Dermis blood vessel endothelial cell (primary cell): ENCODE data around the gene PRSS35. TPM values are rescaled to one million over a fixed set of nuclear protein-coding genes. Genes with fewer than 3 reads are reported as not detected.
A peak's percentile ranks its signal among the peaks of the same experiment; 100 is the strongest.
"Not testable (repeated sequence)": the region's sequence is repeated elsewhere in the genome, so short reads cannot be mapped to it uniquely, and the experiment has no call there.

Source experiments
- DNase-seq: peaks from one replicate; pipeline ENCODE4 v3.0.0; 2010
- total RNA-seq: library from RNA; depleted of rRNA; stranded (reverse); fragments of >200 nt; gene quantifications from 2 replicates; pipeline ENCODE4 v1.2.3, GENCODE V29; 2014

PRSS35 gene, protein sequence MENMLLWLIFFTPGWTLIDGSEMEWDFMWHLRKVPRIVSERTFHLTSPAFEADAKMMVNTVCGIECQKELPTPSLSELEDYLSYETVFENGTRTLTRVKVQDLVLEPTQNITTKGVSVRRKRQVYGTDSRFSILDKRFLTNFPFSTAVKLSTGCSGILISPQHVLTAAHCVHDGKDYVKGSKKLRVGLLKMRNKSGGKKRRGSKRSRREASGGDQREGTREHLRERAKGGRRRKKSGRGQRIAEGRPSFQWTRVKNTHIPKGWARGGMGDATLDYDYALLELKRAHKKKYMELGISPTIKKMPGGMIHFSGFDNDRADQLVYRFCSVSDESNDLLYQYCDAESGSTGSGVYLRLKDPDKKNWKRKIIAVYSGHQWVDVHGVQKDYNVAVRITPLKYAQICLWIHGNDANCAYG
- not detected in 2 replicates for total RNA-seq

DNA sequence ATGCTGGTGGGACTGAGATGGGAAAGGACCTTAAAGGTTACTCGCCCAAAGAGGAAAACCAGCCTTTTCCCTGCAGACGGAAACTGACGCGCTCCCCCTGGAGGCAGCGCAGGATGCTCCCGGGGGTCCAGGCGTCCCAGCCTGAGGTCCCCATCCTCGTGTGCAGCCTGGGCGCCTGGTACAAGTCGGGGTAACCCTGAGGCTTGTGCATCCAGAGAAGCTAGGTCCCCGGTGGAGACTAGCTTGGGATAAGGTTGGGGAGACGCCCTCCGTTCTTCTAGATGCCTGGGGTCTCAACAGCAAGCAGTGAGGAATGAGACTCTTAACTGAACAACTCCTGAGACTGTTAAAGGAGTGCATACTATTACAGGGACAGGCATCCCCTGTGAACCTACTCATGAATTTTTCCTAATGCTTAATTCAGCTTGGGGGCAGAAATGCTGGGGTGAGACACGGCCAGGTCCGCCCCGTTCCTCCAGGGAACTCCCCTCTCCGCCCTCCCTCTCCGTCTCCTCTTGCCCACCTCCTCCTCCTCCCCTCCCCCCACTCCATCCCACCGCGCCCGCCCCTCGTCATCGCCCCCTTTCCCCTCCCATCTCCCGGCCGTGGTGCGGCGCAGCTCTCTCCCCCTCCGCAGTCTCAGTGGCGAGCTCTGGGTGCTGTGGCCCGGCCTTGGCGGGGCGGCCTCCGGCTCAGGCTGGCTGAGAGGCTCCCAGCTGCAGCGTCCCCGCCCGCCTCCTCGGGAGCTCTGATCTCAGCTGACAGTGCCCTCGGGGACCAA is at the start of gene PRSS35:
Gene PRSS35 (plus strand): TSS at position 634 of the 781 bp plus-strand sequence. CDS start 10,908 bp downstream, outside the sequence.
- peak; percentile 71 for DNase-seq

DNA sequence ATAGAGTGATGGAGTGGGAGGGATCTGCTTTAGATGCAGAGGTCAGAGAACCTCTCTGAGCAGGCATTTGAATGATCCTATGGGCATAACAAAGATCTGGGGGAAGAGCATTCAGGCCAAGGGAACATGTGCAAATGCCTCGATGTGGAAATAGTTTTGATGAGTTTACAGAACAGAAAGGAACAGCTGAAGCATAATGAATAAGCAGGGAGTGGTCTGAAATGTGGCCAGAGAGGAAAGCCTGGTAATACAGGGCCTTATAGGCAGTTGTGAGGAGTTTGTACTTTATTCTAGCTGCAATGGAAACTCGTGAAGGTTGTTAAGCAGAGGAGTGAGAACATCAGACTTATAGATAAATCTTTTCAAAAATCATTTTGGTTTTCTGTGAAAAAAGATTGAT is 48.4 kb upstream of the PRSS35 start:
- no peak for DNase-seq

DNA sequence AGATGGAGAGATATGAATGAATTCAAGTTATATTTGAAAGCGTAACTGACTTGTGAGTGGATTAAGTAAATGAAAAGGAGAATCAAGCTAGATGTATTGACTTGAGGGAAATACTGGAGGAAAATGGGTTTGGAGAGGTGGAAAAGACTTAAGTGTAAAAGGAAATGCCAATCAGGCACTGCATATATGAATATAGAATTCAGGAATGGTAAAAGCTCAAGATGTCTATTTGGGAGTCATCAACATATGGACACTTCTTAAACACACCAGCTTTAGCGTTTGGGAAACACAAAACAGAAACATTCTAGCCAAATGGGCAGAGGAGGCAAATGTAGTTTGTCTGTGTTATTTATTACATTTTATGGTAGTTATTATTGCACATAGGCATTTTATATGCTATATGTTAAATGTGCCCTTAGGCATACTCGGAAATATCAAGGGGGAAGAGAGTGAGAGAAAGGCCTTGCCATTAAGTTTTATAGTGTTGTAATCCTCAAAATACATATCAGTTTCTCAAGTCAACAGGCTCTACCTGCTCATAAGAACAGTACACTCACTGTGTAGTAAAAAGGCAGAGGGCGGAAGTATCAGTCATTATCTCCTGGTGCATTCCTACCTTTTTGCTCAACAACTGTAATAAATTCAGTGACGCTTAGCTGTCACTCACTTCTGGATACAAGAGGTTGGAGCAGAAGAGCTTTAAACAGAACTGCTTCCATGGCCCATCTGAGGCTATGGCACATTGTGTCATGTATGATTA is 47.8 kb upstream of the PRSS35 start:
- no peak for DNase-seq

DNA sequence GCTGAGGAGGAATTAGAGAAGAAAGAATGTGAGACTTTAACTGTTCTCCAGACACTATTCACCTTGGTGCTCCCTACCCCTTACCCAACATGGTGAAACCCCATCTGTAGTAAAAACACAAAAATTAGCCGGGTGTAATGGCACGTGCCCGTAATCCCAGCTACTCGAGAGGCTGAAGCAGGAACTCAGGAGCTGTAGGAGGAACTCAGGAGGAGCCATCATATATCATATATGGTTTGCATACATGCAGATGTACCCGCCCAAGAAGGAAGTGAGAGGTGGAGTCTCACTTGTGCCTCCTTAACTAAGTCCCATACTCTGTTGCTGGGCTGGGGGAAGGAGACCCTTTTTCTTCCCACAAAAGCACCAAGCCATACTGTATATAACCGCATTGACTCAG is 46.0 kb upstream of the PRSS35 start:
- DNase-seq = no peak

DNA sequence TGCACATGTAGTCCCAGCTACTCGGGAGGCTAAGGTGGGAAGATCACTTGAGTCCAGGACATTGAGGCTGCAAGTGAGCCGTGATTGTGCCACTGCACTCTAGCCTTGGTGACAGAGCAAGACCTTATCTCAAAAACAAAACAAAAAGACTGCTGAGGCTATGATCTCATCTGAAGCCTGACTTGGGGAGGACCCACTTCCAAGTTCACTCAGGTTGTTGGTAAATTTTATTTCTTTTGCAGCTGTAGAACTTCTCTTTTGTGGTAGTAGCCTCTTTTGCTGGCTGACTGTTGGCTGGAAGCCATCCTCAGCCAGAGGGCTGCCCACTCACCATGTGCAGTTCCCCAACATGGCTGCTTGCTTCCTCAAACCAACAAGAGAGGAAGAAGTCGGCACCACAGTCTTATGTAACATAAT is 44.7 kb upstream of the PRSS35 start:
- DNase-seq = no peak

DNA sequence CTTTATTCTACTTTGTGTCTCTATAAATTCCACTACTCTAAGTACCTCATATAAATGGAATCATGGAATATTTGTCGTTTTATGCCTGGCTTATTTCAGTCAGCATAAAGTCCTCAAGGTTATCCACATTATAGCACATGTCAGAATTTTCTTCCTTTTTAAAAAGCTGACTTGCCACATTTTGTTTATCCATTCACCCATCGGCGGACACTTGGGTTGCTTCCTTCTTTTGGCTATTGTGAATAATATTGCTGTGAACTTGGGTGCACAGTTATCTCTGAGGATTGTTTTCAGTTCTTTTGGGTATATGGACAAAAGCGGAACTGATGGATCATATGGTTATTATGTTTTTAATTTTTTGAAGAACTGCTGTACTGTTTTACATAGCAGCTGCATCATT is 42.3 kb upstream of the PRSS35 start:
- DNase-seq = no peak

DNA sequence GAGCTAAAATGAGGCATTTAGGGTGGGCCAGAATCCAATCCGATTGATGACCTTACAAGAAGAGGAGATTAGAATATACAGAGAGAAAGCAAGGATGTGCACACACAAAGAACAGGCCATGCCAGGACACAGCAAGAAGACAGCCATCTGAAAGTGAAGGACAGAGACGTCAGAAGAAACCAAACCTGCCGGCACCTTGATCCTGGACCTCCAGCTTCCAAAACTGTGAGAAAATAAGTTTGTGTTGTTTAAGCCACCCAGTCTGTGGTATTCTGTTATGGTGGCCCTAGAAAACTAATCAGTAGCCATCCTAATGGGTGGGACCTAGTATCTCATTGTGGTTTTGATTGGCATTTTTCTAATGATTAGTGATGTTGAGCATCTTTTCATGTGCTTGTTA is 41.7 kb upstream of the PRSS35 start:
- DNase-seq = no peak

DNA sequence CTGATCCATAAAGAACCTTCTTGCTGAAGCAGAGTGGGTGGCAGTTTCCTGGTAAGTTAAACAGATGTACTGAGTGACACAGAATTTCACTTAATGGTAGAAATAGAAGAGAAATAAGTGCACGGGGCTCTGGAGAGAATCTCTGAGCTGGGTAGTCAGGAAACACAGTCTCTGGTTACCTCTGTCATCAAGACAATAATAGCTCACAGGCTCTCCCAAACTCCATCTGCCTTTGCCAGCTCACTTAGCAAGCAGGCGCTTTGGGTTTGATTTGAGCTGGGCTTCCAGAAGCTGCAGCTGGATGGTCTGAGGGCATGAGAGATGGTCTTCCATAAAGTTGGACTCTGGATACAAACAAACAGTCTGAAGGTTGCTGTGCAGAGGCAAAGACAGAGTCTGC is 39.6 kb upstream of the PRSS35 start:
- no peak for DNase-seq

DNA sequence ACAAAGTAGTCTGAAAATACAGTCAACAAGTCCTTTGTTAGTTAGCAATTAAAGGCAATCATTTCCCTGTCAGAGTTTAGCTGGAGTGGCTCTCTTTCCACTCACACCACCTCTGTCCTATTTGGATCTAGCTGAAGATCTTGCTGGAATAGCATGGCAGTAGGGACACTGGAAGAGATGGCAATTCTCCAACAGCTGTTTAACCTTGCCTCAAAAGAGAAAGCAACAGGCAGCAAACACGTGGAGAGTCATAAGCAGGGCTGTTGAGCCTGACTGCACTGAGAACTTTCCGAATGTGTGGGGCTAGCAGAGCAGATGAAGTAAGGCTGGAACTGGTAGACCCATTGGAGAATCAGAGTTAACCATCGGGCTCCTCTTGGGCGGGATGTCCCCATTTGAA is 38.0 kb upstream of the PRSS35 start:
- no peak for DNase-seq

DNA sequence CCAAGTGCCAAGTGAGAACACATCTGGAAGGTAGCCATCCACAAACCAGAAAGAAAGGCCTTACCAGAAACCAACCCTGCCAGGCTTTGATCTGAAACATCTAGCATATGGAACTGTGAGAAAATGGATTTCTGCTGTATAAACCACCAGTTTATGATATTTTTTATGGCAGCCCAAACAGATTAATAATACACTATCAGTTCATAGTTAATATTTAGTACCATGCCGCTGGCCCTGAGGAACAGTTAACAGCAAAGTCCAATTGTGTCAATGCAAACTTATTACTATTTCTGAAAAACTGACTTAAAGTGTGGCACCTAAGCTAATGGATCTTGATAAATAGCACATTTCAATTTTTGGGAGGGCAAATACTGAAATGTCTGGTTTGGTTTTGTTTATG is 35.4 kb upstream of the PRSS35 start:
- DNase-seq = no peak

DNA sequence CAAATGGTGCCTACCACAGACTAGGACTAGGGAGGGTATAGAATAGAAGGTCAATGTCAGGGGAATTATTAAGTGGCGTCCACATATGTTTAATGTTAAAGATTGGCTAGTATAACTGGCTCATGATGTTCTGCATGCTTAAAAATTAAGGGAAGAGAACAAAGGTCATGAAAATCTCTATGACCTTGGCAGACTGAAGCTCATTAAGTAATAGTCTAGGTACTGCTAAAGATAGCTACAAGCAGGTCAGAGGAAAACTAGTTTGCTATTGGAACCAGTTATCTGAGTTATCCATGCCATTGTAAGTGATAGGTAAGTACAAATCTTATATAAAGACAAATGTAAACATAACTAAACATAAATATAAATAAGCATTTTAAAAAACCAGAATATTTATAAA is 32.9 kb upstream of the PRSS35 start:
- no peak for DNase-seq

DNA sequence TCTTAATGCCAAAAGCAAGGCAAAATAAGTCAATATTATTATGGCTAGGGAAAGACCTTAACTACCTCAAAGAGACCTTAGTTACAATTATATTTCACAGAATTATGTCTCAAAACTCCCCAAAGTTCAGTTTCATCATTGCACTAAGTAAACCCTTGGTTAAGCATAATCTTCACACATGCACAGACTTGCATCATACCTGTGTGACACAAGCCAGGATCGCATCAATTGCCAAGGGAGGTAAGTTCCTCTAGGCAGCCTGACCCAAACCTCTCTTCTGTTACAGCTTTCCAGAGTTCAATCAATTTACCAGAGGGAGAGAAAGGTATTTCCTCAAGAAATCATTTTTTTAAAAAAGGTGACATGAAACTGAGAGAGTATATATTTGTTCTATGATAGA is 31.9 kb upstream of the PRSS35 start:
- no peak for DNase-seq

DNA sequence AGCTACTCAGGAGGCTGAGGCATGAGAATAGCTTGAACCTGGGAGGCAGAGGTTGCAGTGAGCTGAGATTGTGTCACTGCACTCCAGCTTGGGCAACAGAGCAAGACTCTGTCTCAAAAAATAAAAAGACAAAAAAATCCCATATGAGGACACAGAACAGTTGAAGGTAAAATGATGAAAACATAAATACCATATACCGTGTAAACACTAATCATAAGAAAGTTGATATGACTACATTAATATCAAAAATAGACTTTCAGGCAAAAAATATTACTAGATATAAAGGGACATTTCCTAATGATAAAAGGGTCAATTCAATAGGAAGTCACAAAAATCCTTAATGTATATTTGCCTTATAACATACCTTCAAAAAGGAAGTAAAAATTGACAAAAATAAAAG is 30.4 kb upstream of the PRSS35 start:
- DNase-seq = not testable (repeated sequence)

DNA sequence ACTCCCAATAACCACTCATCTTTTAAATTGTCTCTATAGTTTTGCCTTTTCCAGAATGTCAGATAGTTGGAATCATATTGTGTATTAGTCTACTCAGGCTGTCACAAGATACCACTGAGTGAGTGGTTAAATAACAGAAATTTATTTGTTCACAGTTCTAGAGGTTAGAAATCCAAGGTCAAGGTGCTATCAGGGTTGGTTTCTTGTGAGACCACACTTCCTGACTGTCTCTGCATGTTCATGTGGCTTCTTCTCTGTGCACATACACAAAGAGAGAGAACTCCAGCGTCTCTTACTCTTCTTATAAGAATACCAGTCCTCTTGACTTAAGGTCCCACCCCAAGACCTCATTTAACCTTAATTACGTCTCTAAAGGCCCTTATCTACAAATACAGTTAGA is 23.9 kb upstream of the PRSS35 start:
- DNase-seq = no peak

DNA sequence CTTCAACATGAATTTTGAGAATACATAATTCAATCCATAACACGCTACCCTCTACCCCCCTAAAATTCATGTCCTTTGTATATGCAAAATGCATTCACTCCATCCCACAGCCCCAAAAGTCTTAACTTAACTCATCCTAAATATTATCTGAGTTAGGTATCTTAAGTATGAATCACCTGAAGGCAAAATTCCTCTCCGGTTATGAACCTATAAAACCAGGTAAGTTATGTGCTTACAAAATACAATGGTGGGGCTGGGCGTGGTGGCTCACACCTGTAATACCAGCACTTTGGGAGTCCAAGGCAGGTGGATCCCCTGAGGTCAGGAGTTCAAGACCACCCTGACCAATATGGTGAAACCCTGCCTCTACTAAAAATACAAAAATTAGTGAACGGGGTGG is 23.5 kb upstream of the PRSS35 start:
- DNase-seq = no peak

DNA sequence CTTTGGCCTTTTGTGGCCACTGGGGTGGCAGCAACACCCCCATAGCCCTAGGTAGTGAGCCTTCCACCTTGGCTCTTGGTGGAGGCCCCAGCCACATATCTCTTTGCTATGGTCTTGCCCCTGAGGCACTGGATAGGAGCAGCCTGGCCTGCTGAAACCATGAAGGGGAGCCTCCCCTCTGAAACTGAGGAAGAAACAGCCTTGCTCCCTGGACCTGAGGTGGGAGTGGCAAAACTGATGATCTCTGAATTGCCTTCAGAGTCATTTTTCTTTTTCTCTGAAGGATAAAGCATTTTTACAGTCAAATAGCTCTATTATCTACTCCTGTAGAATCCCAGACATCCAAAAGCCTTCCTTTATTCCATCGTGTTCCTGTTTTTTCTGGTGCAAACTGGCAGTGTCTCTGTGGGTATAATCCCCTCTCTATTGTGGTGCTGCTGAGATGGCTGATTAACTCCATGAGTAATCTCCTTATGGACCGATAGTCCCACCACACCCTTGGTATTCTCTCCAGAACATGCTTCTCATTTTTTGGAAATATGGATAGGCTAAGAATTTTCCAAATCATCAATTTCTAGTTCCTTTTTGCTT is 22.0 kb upstream of the PRSS35 start:
- no peak for DNase-seq

DNA sequence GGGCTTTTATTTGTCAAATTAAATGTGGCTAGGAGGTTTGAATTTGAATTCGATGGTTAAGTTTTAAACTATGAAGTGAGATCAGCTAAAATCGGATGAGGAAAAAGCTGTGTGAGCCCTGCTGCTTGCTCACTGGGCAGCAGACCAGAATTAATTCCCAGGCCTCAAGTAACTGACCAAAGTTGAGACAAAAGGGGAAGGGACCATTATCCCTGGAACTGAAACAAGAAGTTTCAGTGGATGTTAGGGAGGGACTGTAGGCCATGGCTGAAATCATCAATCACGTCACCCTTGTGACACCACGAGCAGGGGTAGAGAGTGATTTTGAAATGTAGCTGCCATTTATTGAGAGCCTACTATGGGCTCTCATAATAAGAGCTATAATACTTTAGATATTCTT is 7.0 kb upstream of the PRSS35 start:
- no peak for DNase-seq

DNA sequence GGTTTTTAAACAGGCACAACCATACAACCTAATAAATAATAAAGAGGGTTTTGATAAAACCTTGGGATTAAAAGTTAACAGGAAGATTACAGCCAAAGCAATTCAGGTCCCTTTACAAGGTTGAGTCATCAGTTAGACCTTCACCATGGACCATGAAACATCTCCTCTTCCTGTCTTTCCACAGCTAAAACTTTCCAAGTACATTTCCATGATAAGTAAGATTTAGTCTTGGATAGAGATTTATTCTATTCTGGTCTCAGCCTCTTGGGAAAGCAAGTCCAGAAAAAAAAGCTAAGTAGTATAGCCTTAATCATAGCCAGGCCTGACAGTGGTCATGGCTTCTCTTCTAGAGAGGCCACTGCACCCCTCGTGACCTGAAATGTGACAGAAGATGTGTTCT is 2.9 kb upstream of the PRSS35 start:
- DNase-seq = no peak

DNA sequence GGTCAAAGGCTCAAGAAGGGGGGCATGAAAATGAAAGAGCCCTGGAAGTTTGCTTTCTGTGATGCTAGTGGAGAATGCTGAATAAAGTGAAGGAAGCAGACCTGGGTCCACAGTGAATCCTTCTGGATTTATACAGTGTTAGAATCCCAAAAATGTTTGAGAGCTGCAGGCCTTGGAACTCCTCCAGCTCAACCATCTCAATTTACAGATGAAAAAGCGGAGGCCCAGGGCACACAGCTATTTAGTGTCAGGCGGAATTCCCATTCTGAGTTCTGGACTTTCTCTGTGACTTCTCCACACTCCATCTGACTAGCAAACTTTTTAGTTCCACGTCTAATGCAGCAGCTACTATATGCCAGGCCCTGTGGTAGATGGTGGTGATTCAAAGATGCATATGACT is 1.5 kb upstream of the PRSS35 start:
- DNase-seq = no peak

DNA sequence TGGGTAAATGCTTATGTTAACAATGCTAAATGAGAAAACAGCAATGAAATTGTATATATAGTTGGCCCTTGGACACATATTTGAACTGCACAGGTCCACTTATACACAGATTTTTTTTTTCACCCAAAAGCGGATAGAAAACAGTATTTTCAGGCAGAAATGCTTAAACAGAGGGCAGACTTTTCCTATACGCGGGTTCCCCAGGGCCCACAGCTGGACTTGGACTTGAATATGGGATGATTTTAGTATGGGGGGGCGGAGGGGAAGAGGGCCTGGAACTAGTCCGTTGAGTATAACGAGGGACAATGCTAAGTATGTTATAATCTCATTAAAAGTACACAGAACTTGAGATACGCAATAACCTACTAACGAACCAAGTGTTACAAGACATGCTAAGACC is 1.1 kb upstream of the PRSS35 start:
- no peak for DNase-seq

DNA sequence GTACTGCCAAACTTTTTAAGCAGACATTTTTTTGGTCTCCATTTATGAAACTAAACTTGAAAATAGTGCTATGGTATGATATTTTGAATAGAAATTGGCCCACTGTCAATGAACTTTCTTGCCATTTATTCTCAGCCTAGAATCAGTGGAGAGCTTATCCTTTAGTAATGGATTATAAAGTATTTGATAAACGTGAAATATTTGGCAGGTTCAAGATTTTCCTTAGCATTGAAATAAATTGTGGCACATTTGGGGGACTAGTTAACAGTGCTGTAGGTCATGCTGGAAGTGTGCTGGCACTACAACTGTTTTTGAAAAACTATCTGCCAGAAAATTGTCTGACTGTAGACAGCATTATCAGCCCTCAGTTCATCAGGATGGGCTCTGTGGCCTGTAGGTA is 2.1 kb downstream of the PRSS35 start:
- no peak for DNase-seq

DNA sequence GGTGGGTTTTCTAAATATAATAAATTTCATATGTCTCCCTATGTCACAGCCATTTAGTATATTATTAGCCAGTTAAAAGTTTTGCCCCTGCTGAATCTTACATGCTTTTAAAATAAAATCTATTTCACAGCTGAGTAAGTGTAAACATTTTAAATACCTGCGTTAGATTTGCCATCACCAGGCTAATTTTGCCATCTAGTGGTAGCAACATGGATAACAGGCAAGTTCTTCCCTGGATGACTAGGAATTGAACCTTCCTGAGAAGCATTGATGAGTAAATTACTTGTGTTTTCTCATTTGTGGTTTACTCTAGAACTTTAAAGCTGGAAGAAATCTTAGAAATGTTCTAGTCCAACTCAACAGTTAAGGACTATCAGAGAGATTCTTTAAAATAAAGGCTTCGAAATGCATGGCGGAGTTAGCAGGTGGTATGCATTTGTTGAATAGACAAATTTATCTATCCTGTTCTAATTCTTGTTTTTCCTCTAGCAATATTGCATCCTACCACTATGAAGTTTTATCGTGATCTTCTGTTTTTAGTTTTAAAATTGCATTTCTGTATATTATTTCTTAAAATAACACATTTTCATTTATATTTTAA is 2.6 kb downstream of the PRSS35 start:
- peak; percentile 84 for DNase-seq

DNA sequence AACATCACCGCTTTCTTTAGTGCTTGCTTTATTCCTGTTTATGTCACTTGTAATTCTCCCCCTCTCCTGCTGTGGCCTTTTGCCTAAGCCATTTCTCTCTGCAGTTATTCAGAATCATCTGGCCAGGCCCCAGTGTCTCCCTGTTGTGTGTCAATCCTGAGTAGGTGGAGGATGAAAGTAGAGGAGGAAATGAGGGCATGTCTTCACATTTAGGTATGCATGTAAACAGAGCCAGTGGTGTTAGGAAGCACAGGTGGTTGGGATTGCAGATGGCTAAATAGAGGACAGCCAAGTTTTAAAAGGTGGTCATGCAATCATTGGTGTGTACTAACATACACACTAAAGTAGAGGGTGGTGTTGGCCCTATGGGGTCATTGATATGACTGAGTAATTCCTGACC is 5.2 kb downstream of the PRSS35 start:
- no peak for DNase-seq
